Measurements from ENCODE around the gene TTC31.

DNA sequence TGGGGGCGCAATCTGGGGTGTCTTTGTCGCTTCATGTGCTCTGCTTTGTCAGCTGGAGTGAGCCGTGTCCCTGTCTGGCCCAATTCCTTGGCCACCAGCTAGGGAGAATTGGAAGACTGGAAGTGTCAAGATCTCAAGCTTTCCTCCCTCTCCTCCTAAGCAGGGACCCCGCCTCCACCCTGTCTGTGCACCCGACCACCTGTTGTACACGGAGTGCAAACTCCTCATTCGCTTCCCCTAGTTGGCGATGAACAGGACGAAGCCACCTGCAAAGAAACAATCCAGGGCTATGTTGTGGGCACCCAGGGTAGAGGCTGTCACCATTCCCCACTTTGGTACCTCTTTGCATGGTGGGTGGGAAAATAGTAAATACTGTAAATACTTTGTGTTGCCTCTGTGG is 44.9 kb downstream of the TTC31 start:
- TF ChIP-seq, protein P1, sequence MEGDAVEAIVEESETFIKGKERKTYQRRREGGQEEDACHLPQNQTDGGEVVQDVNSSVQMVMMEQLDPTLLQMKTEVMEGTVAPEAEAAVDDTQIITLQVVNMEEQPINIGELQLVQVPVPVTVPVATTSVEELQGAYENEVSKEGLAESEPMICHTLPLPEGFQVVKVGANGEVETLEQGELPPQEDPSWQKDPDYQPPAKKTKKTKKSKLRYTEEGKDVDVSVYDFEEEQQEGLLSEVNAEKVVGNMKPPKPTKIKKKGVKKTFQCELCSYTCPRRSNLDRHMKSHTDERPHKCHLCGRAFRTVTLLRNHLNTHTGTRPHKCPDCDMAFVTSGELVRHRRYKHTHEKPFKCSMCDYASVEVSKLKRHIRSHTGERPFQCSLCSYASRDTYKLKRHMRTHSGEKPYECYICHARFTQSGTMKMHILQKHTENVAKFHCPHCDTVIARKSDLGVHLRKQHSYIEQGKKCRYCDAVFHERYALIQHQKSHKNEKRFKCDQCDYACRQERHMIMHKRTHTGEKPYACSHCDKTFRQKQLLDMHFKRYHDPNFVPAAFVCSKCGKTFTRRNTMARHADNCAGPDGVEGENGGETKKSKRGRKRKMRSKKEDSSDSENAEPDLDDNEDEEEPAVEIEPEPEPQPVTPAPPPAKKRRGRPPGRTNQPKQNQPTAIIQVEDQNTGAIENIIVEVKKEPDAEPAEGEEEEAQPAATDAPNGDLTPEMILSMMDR (IDR thresholded peaks at IDR 0.05) = no peak
- no peak for TF ChIP-seq POLR2AphosphoS5 (IDR thresholded peaks at IDR 0.05)
- TF ChIP-seq POLR2A (IDR thresholded peaks at IDR 0.05) = no peak

Measured in gastroesophageal sphincter (tissue), 3 donors.